ENCODE measurements around the gene LCN10.

The LCN10 gene

DNA sequence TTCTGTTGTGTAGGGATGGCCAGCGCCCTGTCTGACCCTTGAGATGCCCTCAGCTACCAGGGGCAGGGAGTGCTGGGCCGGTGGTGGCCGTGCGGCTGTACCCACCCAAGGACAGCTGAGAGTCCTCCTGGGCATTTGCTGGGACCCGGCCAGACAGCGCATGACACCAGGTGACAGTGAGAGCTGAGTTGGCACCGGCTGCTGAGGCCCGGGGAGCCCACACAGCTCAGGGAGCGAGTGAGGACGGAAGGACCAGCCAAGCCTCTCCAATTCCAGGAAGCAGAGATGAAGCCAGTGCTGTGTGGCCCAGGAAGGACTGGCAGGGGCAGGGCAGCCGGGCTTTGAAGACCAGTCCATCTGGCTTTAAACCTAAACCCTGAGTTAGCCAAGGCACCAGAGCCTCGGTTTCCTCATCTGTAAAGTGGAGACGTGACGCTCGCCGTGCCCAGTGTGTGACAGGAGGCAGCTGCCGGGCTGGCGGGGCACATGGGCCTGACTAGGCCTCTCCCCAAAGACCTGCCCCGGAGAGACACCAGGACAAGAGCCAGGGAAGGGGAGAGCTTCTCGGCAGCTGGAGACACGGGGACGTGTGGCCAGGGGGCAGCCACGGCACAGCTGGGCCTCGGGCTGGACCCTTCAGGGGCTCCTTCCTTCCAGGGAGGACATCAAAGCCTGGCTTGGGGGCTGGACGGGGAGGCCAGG, 52.5 kb downstream of the LCN10 start:
- Histone ChIP-seq H3K4me2 (ENCODE audit: insufficient read depth, low read length) (no peak overlapping the region), H3K4me1 (ENCODE audit: insufficient read depth, low read length) (peaks cover 17% of the 10 kb centered on the region), H3K9ac (ENCODE audit: low read depth, low read length) (no peak overlapping the region), H3K4me3 (ENCODE audit: low read depth in 1 of 2, low read length in 2 of 2) (no peak overlapping the region), H3K27me3 (ENCODE audit: insufficient read depth, low read length, poor library complexity) (no peaks in the 10 kb centered on the region), H4K20me1 (ENCODE audit: insufficient read depth, low read length) (peaks cover 2% of the 10 kb centered on the region), H3K9me3 (ENCODE audit: insufficient read depth, low read length, severe bottlenecking) (no peaks in the 10 kb centered on the region), H3K79me2 (ENCODE audit: insufficient read depth, low read length) (peaks cover 9% of the 10 kb centered on the region), H2AFZ (ENCODE audit: low read depth, low read length) (no peak overlapping the region), H3K36me3 (ENCODE audit: insufficient read depth, low read length) (no peaks in the 10 kb centered on the region), H3K27ac (ENCODE audit: low read length) (no peak overlapping the region)
- TF ChIP-seq EZH2 (IDR thresholded peaks at IDR 0.05; ENCODE audit: borderline replicate concordance, low read depth, low read length, severe bottlenecking): no peak
- TF ChIP-seq CTCF (IDR thresholded peaks at IDR 0.05; ENCODE audit: borderline replicate concordance, extremely low read depth, low read length, poor library complexity, severe bottlenecking): no peak
- no peak for ATAC-seq (ENCODE audit: insufficient read depth, low read depth)
- no peak for DNase-seq

GRCh38 chr9:136689108-136689460, 53.7 kb downstream of the LCN10 start:
- Histone ChIP-seq H3K9me3 (ENCODE audit: insufficient read depth, low read length, severe bottlenecking) (no peaks in the 10 kb centered on the region), H3K4me3 (ENCODE audit: low read depth in 1 of 2, low read length in 2 of 2) (no peak overlapping the region), H3K4me1 (ENCODE audit: insufficient read depth, low read length) (peaks cover 21% of the 10 kb centered on the region), H4K20me1 (ENCODE audit: insufficient read depth, low read length) (peaks cover 7% of the 10 kb centered on the region), H3K79me2 (ENCODE audit: insufficient read depth, low read length) (peaks cover 12% of the 10 kb centered on the region), H3K9ac (ENCODE audit: low read depth, low read length) (no peak overlapping the region), H3K27ac (ENCODE audit: low read length) (no peak overlapping the region), H3K27me3 (ENCODE audit: insufficient read depth, low read length, poor library complexity) (no peaks in the 10 kb centered on the region), H3K36me3 (ENCODE audit: insufficient read depth, low read length) (no peaks in the 10 kb centered on the region), H2AFZ (ENCODE audit: low read depth, low read length) (no peak overlapping the region), H3K4me2 (ENCODE audit: insufficient read depth, low read length) (no peak overlapping the region)
- DNase-seq: no peak
- no peak for ATAC-seq (ENCODE audit: insufficient read depth, low read depth)
- TF ChIP-seq EZH2 (IDR thresholded peaks at IDR 0.05; ENCODE audit: borderline replicate concordance, low read depth, low read length, severe bottlenecking): no peak
- TF ChIP-seq CTCF (IDR thresholded peaks at IDR 0.05; ENCODE audit: borderline replicate concordance, extremely low read depth, low read length, poor library complexity, severe bottlenecking): no peak

- Histone ChIP-seq H3K79me2 (ENCODE audit: insufficient read depth, low read length) (peaks cover 12% of the 10 kb centered on the region), H3K27me3 (ENCODE audit: insufficient read depth, low read length, poor library complexity) (no peaks in the 10 kb centered on the region), H4K20me1 (ENCODE audit: insufficient read depth, low read length) (peaks cover 7% of the 10 kb centered on the region), H3K4me2 (ENCODE audit: insufficient read depth, low read length) (no peak overlapping the region), H2AFZ (ENCODE audit: low read depth, low read length) (no peak overlapping the region), H3K9me3 (ENCODE audit: insufficient read depth, low read length, severe bottlenecking) (no peaks in the 10 kb centered on the region), H3K4me1 (ENCODE audit: insufficient read depth, low read length) (peaks cover 21% of the 10 kb centered on the region), H3K9ac (ENCODE audit: low read depth, low read length) (no peak overlapping the region), H3K4me3 (ENCODE audit: low read depth in 1 of 2, low read length in 2 of 2) (no peak overlapping the region), H3K36me3 (ENCODE audit: insufficient read depth, low read length) (no peaks in the 10 kb centered on the region), H3K27ac (ENCODE audit: low read length) (no peak overlapping the region)
- DNase-seq: no peak
- TF ChIP-seq CTCF (IDR thresholded peaks at IDR 0.05; ENCODE audit: borderline replicate concordance, extremely low read depth, low read length, poor library complexity, severe bottlenecking) (no peak), EZH2 (IDR thresholded peaks at IDR 0.05; ENCODE audit: borderline replicate concordance, low read depth, low read length, severe bottlenecking) (no peak)
- ATAC-seq (ENCODE audit: insufficient read depth, low read depth): no peak
These were observed 54.2 kb downstream of the LCN10 start for GRCh38 chr9:136688274-136689107.

All from DND-41 (cell line).